ENCODE measurements around the gene MYD88.

MYD88 gene

GRCh38 chr3:38121451-38121831 lies 17.0 kb upstream of the MYD88 start:
- Histone ChIP-seq H3K27me3 (ENCODE audit: insufficient read depth, low read length) (no peaks in the 10 kb centered on the region), H3K4me1 (ENCODE audit: insufficient read depth, low read length) (no peaks in the 10 kb centered on the region), H3K9me3 (ENCODE audit: insufficient read depth, low read depth, low read length) (no peaks in the 10 kb centered on the region), H3K4me3 (ENCODE audit: low read length) (no peak overlapping the region), H3K36me3 (ENCODE audit: insufficient read depth, low read depth, low read length) (peaks cover 50% of the 10 kb centered on the region), H3K27ac (ENCODE audit: low read length) (no peak overlapping the region), H3K9ac (ENCODE audit: low read depth, low read length) (no peak overlapping the region)

DNA sequence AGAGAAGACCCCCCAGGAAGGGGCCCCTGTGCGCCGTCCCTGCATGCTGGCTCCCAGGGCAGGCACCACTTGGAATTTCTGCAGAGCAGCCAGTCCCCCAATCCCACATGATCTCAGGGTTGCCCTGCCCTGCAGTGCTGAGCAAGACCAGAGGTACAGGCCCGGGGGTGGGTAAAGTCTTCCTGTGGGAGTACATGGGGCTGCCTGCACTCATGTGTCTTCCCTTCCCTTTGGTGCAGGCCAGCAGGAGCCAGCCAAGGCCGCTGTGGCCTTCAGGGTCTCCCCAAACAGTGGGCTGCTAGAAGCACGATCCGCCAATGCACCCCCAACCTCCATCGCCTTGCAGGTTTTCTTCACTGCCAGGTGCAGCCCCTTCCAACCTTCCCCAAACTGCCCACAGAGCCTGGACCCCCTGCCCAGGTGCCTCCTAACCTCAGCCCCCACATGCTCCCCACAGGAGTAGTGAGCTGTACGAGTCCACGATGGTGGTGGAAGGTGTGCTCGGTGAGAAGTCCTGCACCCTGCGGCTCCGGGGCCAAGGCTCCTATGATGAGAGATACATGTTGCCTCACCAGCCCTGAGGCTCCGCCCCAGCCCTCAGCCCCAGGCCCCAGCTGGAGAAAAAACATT lies 16.5 kb upstream of the MYD88 start:
- Histone ChIP-seq H3K4me1 (ENCODE audit: insufficient read depth, low read length) (no peaks in the 10 kb centered on the region), H3K36me3 (ENCODE audit: insufficient read depth, low read depth, low read length) (peaks cover 55% of the 10 kb centered on the region)

GRCh38 chr3:38122712-38123290 lies 15.7 kb upstream of the MYD88 start:
- H3K27ac ChIP-seq (ENCODE audit: low read length): no peak overlapping the region
- H3K4me3 ChIP-seq (ENCODE audit: low read length): no peak overlapping the region
- no peak overlapping the region for H3K9ac ChIP-seq (ENCODE audit: low read depth, low read length)
- no peaks in the 10 kb centered on the region for H3K4me1 ChIP-seq (ENCODE audit: insufficient read depth, low read length)
- H3K36me3 ChIP-seq (ENCODE audit: insufficient read depth, low read depth, low read length): peaks cover 64% of the 10 kb centered on the region
- no peaks in the 10 kb centered on the region for H3K9me3 ChIP-seq (ENCODE audit: insufficient read depth, low read depth, low read length)
- H3K27me3 ChIP-seq (ENCODE audit: insufficient read depth, low read length): no peaks in the 10 kb centered on the region

More for the DNA sequence above, 16.5 kb upstream of the MYD88 start:
- H3K27ac ChIP-seq (ENCODE audit: low read length): no peak overlapping the region
- no peaks in the 10 kb centered on the region for H3K9me3 ChIP-seq (ENCODE audit: insufficient read depth, low read depth, low read length)
- no peak overlapping the region for H3K9ac ChIP-seq (ENCODE audit: low read depth, low read length)
- H3K4me3 ChIP-seq (ENCODE audit: low read length): no peak overlapping the region
- no peaks in the 10 kb centered on the region for H3K27me3 ChIP-seq (ENCODE audit: insufficient read depth, low read length)

DNA sequence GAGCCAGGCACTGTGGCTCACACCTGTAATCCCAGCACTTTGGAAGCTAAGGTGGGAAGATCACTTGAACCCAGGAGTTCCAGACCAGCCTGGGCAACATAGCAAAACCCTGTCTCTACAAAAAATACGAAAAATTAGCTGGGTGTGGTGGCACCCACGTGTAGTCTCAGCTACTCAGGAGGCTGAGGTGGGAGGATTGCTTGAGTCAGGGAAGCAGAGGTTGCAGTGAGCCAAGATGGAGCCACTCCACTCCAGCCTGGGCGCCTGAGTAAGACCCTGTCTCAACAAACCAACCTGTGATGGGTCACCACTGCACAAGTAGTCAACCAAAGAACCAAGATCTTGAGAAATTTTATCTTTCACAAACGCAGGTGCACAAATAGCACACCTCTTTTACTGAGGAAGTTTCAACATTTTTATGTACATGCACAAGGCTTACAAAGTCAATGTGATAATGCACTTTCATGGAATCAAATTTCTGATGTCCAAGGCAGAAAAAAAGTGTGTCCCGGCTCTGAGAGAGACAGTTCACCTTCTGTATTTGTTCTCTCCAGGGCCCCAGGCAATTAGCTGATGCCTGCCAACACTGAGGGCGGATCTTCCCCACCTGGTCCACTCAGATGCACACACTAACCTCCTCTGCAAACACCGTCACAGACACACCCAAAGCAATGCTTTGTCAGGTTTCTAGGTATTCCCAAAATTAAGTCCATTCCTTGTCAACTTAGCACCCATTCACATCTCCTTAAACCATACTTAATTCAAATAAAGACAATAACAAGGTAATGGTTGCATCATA lies 13.9 kb upstream of the MYD88 start:
- no peak overlapping the region for H3K27ac ChIP-seq (ENCODE audit: low read length)
- no peak overlapping the region for H3K9ac ChIP-seq (ENCODE audit: low read depth, low read length)
- no peaks in the 10 kb centered on the region for H3K4me1 ChIP-seq (ENCODE audit: insufficient read depth, low read length)
- no peak overlapping the region for H3K4me3 ChIP-seq (ENCODE audit: low read length)
- no peaks in the 10 kb centered on the region for H3K27me3 ChIP-seq (ENCODE audit: insufficient read depth, low read length)
- no peaks in the 10 kb centered on the region for H3K9me3 ChIP-seq (ENCODE audit: insufficient read depth, low read depth, low read length)
- H3K36me3 ChIP-seq (ENCODE audit: insufficient read depth, low read depth, low read length): peaks cover 79% of the 10 kb centered on the region

GRCh38 chr3:38125305-38126120 lies 12.9 kb upstream of the MYD88 start:
- Histone ChIP-seq H3K4me1 (ENCODE audit: insufficient read depth, low read length) (no peaks in the 10 kb centered on the region), H3K9ac (ENCODE audit: low read depth, low read length) (no peak overlapping the region), H3K4me3 (ENCODE audit: low read length) (no peak overlapping the region), H3K36me3 (ENCODE audit: insufficient read depth, low read depth, low read length) (peaks cover 86% of the 10 kb centered on the region), H3K9me3 (ENCODE audit: insufficient read depth, low read depth, low read length) (no peaks in the 10 kb centered on the region), H3K27ac (ENCODE audit: low read length) (no peak overlapping the region), H3K27me3 (ENCODE audit: insufficient read depth, low read length) (no peaks in the 10 kb centered on the region)

DNA sequence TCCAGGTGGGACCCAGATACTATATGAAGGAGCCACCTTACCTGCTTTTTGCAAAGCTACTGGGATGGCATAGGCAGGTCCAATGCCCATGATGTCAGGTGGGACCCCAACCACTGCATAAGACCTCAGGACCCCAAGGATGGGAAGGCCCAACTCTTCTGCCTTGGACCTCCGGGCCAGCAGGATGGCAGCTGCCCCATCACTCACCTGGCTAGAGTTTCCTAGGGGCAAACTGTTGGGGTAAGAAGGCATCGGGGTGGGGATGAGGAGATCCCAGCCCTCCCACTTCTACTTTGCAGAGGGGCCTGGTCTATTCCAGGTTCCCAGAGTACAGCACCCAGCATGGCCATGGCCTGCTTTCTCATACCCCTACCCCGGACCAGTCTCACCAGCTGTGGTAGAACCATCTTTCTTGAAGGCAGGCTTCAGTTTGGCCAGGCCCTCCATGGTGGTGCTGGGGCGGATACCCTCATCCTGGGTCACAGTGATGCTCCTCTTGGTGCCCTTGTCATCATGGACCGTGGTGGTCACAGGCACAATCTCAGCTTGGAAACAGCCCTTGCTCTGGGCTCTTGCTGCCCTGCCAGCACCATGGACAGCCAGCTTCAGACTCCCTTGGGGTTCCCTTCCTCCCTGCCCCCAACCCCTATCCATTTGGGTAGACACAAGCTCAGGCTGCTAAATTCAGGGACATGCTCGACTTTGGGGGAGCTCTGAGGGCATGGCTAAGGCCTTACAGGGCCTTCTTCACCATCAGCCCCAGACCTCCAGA lies 12.2 kb upstream of the MYD88 start:
- Histone ChIP-seq H3K27me3 (ENCODE audit: insufficient read depth, low read length) (no peaks in the 10 kb centered on the region), H3K4me3 (ENCODE audit: low read length) (no peak overlapping the region), H3K4me1 (ENCODE audit: insufficient read depth, low read length) (no peaks in the 10 kb centered on the region), H3K9me3 (ENCODE audit: insufficient read depth, low read depth, low read length) (no peaks in the 10 kb centered on the region), H3K27ac (ENCODE audit: low read length) (no peak overlapping the region), H3K9ac (ENCODE audit: low read depth, low read length) (no peak overlapping the region), H3K36me3 (ENCODE audit: insufficient read depth, low read depth, low read length) (peaks cover 91% of the 10 kb centered on the region)

- Histone ChIP-seq H3K27me3 (ENCODE audit: insufficient read depth, low read length) (no peaks in the 10 kb centered on the region), H3K27ac (ENCODE audit: low read length) (no peak overlapping the region), H3K9ac (ENCODE audit: low read depth, low read length) (no peak overlapping the region), H3K36me3 (ENCODE audit: insufficient read depth, low read depth, low read length) (peaks cover 82% of the 10 kb centered on the region), H3K9me3 (ENCODE audit: insufficient read depth, low read depth, low read length) (no peaks in the 10 kb centered on the region), H3K4me3 (ENCODE audit: low read length) (no peak overlapping the region), H3K4me1 (ENCODE audit: insufficient read depth, low read length) (no peaks in the 10 kb centered on the region)
Measured at GRCh38 chr3:38127611-38128302, 10.7 kb upstream of the MYD88 start.

DNA sequence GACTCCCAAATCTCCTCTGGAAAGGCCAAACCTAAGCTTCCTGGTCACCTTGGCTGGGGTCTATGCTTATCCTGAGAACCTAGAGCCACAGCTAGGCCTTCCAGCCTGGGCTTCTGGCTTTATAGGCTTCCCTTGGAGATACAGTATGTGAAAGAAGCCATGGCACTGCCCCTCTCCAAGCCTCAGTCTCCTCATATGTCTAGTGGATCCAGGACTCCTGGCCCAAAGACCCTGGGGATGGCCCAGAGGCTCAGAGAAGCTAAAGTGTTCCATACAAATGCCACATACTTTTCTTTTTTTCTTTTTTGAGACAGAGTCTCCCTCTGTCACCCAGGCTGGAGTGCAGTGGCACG lies 10.2 kb upstream of the MYD88 start:
- peaks cover 82% of the 10 kb centered on the region for H3K36me3 ChIP-seq (ENCODE audit: insufficient read depth, low read depth, low read length)
- H3K9me3 ChIP-seq (ENCODE audit: insufficient read depth, low read depth, low read length): no peaks in the 10 kb centered on the region
- no peaks in the 10 kb centered on the region for H3K27me3 ChIP-seq (ENCODE audit: insufficient read depth, low read length)
- no peaks in the 10 kb centered on the region for H3K4me1 ChIP-seq (ENCODE audit: insufficient read depth, low read length)
- H3K9ac ChIP-seq (ENCODE audit: low read depth, low read length): no peak overlapping the region
- no peak overlapping the region for H3K4me3 ChIP-seq (ENCODE audit: low read length)
- H3K27ac ChIP-seq (ENCODE audit: low read length): no peak overlapping the region

- Histone ChIP-seq H3K4me3 (ENCODE audit: low read length) (no peak overlapping the region), H3K27ac (ENCODE audit: low read length) (no peak overlapping the region), H3K9me3 (ENCODE audit: insufficient read depth, low read depth, low read length) (no peaks in the 10 kb centered on the region), H3K36me3 (ENCODE audit: insufficient read depth, low read depth, low read length) (peaks cover 86% of the 10 kb centered on the region), H3K27me3 (ENCODE audit: insufficient read depth, low read length) (no peaks in the 10 kb centered on the region), H3K9ac (ENCODE audit: low read depth, low read length) (no peak overlapping the region), H3K4me1 (ENCODE audit: insufficient read depth, low read length) (no peaks in the 10 kb centered on the region)
Measured at GRCh38 chr3:38129058-38129457, 9.4 kb upstream of the MYD88 start.

DNA sequence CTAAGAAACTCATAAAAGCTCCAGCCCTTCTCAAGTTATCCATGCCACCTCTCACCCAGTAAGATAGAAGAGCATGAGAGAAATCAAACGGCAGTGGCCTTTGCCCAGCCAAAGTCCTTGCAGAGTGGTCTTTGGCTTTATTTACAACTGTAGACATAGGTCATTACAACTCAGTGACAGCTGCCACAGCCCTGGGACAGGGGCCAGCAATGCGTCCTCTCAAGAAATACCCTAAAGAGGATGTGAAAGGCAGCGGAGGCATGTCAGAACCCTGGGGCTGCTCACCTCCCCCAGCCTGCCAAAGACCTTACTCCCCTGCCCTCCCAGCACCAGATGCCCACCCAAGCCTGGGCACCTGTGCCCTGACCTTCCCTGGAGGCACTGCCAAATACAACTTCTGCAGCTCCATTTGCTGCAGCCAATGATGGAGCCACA lies 7.8 kb upstream of the MYD88 start:
- Histone ChIP-seq H3K4me3 (ENCODE audit: low read length) (no peak overlapping the region), H3K27ac (ENCODE audit: low read length) (no peak overlapping the region), H3K9ac (ENCODE audit: low read depth, low read length) (no peak overlapping the region), H3K36me3 (ENCODE audit: insufficient read depth, low read depth, low read length) (peaks cover 74% of the 10 kb centered on the region), H3K27me3 (ENCODE audit: insufficient read depth, low read length) (no peaks in the 10 kb centered on the region), H3K4me1 (ENCODE audit: insufficient read depth, low read length) (0 out of 2 replicates have a peak, but pooled peaks cover under 1% of the 10 kb centered on the region), H3K9me3 (ENCODE audit: insufficient read depth, low read depth, low read length) (no peaks in the 10 kb centered on the region)
